GM21737 (cell line): ENCODE data around the gene ZNF30.
A peak's percentile ranks its signal among the peaks of the same experiment; 100 is the strongest.
"Not testable (repeated sequence)": the region's sequence is repeated elsewhere in the genome, so short reads cannot be mapped to it uniquely, and the experiment has no call there.

Experiments
- ATAC-seq: cut with Tn5 transposase; IDR thresholded peaks from one replicate; pipeline ENCODE4 v1.9.1; 2021; ENCODE audit warnings: mild to moderate bottlenecking, moderate library complexity; ENCODE audit not compliant: unreplicated experiment

ZNF30 gene

DNA sequence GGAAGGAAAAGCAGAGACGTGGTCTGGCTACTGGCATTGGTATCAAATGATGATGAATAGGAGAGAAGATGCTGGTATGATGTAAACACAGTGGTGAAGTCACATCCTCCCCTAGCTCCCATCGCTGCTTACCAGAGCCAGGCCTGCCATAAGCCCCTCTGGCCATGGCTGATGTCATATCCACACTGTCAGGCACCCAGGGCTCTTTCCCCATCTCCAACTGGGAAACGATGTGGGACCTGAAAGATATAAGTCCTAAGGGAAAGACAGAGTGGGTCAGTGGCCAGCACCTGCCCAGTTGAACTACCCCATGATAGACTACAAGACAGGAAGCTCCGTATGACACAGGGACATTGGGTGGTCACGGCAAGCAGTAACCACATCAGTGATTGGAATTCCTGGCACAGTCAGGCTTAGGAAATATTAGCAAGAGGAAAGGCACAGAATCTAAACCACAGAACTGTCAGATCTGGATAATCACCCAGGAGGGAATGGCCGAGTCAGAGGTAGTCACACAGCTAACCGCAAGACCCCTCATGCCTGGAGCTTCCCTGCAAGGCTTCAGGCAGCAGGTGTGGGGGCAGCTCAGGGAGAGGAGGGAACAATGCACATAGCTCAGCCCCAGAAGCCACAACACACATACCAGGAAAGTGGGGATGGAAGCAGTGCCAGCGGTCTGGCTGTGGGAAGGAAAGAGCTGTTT lies 33.6 kb downstream of the ZNF30 start:
- no peak for ATAC-seq

DNA sequence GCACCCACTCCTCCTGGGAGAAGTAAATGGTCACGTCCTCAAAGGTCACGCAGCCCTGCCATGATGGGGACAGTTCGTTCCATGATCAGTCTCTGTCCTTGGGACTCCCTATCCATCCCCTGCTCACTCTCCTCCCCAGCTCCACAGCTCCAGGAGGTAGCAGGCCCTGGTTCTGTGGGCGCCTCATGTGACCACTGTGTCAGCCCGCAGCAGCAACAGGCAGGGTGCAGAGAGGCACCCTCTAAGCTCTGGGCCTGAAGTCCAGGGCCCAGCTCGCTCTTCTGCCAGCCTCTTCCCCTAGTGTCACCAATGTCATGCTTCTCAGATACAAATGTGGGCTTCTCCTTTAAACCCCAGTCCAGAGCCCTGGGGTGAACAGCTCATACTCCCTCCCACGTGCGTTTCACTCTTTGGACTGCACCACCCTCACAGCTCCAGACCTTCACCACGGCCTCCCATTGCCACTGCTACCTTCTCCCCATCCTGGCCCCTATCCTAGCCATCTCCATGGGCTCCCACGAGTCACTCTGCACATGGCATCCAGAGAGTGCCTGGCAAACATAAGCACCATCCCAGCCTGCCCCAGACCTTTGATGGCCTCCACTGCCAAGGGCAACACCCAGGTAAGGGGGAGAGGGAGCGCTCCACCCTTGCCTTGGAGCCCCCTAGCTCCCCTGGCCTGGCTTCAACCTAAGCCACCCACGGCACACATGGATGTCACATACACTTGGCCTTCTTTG lies 34.4 kb downstream of the ZNF30 start:
- ATAC-seq: no peak

DNA sequence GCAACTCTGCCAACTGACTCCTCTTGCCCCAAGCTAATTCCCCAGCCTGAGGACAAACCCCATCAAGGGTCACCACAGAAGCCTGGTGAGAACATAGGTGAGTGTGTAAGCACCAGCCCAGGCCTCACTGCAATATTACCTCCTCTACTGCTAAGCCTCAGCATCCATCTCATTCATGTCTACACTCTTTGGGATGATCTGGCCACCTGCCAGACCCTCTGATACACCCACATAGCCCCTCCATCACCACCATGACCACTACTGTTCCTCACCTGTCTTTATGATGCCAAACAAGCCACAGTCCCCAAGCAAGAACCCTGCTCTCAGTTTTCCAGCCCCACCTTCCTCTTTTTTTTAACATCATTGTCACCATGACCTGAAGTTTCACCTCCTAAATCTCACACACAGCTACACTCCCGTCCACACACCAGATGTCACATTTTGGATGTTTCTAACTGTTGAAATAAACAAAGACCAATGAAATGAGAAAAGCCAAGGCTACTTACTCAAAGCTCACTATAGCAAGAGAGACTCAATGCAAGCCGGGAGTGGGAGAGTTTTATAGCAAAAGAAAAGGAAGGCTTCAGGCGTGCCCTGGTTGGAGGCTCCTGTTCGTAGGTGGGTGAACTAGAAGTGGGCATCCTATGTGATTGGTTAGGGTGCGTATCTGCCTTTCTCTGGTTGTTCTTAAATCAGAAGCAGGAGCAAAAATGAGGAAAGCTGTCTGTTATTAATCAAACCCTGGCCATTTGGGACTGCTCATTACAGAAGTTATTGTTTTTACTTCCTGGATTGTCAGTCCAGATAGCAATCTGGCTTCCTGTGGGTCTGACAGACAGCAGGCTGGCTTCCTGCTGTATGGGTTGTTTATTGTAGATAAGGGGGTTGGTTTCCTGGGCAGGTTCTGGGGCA lies 35.3 kb downstream of the ZNF30 start:
- ATAC-seq: no peak

DNA sequence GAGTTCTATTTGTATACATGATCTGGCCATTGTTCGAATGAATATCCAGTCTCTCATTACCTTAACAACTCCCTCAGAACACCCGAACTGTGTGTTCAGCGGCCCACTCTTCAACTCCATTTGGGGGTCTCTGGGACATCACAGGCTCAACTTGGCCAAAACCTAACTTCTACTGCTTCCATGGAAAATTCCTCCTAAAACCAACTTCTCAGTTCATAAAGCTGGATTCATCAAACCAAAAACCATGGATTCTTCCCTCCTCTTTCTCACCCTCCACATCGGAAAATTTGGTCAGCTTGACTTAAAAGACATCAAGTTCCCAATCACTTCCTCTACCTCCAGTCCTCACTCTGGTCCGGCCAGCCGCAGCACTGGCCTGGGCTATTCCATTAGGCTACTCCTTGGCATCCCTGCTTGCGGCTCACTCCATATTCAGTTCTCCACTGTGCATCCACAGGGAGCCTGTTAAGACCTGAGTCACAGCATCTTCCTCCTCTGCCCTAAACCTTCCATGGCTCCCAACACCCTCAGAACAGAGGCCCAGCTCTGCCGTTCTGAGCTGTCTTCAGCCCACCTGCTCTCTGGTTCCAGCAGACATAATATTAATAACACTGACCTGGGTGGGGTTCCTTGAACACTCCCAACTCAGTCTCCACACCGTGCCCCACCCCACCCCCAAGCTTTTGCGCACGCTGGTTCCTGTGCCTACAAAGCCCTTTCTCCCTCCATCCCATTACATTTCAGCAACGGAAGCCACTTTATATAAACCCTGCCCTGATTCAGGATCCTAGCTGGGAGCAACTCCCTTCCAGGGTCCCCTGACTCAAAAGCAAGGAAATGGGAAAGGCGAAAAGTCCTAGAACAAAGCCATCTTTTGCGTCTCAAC lies 36.2 kb downstream of the ZNF30 start:
- no peak for ATAC-seq

DNA sequence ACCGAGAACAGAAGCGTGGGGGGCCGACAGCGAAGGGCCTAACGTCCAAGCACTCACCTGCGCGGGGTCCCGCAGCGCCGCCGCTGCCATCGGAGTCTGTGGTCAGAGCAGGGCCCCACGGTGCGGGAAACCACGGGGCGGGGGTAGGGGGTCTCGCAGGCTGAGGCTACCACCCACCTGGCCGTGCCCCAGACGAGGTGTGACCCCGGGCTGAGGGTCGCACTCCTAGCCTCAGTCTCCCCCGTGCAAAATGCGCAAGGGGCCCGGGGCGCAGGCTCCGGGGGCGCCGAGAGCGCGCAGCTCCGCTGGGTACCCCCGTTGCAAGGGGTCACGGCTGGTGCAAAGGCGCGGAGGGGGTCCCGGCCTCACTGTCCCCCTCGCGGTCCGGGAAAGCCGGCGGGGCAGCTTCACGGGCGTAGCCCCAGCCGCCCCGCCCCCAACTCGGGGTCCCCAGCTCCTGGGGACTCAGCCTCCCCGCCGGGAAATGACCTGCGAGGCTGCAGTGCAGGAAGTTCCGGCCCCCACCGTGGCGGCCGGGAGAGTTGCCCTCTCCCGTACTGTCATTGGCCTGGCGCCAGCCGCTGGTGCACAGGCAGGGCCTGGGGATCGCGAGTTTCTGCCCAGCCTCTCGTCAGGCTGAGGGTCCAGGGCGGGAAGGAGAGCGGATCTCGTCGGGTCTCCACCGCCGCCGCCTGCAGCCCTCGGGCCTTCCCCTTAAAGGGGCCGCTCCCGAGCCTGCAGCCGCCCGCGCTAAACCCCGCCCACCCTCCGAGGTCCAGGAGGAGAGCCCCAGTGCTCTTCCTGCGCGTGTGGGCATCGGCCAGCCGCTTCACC lies 37.1 kb downstream of the ZNF30 start, which contains the start of gene ZNF792:
ZNF792 (minus strand) TSS at position 657 of the 834 bp plus-strand sequence; CDS start at position 90, 567 bp downstream.
- peak; percentile 58 for ATAC-seq

DNA sequence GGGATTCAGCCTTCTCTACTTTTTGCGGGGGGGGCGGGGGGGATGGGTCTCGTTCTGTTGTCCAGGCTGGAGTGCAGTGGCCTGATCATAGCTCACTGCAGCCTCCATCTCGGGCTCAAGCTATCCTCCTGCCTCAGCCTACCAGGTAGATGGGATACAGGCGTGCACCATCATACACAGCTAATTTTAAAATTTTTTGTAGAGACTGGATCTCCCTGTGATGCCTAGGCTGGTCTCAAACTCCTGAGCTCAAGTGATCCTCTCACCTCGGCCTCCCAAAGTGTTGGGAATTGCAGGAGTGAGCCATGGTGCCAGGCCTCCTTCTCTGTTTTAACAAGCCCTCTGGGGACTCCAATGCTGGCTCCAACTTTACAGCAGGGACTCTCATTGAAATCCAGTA lies 37.9 kb downstream of the ZNF30 start:
- no peak for ATAC-seq

DNA sequence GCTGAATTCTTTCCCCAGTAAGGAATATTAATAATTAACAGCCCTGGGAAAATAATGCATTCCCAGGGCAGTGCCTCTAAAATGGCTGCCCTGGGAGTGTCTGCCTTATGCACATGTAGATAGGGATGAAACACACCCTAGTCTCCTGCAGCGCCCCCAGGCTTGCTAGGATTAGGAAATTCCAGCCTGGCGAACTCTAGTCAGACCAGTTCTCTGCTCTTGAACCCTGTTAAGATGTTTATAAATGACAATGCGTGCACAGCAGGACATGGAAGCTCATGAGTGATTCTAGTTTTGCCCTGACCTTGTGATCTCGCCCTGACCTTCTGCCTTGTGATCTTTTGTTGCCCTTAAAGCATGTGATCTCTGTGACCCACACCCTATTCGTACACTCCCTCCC lies 38.8 kb downstream of the ZNF30 start:
- not testable (repeated sequence) for ATAC-seq

DNA sequence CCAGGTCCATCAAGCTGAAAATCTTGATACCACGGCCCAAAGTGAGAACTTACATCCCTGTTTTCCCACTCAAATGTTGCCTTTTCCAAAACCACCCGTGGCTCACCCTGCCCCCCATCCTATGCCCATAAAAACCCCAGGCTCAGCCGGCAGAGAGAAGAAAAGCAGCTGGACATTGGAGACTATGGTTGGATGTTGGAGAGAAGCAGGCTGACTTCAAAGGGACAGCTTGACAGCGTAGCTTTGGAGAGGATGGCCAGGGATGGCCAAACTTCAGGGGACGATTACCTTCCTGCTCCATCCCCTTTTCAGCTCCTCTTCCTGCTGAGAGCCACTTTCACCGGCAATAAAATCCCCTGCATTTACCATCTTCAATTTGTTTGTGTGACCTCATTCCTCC lies 40.8 kb downstream of the ZNF30 start:
- ATAC-seq: no peak

DNA sequence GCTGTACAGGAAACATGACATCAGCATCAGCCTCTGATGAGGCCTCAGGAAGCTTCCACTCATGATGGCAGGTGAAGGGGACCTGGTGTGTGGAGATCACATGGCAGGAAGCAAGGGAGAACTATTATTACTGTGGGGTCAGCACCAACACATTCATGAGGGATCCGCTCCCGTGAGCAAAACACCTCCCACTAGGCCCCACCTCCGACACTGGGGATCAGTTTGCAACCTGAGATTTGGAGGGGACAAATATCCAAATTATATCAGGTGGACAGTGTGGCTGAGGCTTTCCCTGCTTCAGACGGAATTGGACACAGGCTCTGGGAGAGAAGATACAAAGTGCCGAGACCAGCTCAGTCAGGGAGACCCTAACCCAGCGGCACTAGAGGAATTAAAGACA lies 43.0 kb downstream of the ZNF30 start:
- ATAC-seq: no peak

DNA sequence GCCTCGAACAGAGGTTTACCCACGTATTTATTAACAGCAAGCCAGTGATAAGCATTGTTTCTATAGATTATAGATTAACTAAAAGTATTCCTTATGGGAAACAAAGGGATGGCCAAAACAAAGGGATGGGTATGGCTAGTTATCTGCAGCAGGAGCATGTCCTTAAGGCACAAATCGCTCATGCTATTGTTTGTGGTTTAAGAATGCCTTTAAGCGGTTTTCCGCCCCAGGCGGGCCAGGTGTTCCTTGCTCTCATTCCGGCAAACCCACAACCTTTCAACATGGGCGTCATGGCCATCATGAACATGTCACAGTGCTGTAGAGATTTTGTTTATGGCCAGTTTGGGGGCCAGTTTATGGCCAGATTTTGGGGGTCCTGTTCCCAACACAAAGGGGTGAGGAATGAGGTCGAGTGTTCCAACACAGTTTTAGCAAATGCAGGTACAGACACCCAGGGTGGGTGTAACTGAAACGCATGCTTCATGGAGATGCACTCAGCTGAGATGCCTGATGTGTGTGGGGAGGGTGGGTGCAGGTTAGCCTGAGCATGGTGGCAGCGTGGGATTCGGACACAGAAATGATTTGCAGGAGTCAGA lies 43.6 kb downstream of the ZNF30 start:
- ATAC-seq: not testable (repeated sequence)

DNA sequence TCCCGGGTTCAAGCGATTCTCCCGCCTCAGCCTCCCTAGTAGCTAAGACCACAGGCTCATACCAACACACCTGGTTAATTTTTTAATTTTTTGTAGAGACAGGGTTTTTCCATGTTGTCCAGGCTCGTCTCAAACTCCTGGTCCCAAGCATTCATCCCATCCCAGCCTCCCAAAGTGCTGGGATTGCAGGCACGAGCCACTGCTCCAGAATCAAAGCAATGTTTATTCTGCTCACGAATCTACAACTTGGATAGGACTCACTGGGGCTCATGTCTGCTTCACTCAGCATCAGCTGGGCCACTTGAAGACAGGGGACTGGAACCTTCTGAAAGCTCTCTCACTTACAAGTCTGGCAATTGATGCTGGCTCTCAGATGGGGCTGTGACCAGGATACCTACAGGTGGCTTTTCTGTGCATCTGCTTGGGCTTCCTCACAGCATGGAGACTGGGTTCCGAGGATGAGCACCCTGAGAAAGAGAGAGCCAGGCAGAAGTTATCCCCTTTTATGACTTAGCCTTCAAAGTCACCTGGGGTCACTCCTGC lies 45.5 kb downstream of the ZNF30 start:
- ATAC-seq: no peak

DNA sequence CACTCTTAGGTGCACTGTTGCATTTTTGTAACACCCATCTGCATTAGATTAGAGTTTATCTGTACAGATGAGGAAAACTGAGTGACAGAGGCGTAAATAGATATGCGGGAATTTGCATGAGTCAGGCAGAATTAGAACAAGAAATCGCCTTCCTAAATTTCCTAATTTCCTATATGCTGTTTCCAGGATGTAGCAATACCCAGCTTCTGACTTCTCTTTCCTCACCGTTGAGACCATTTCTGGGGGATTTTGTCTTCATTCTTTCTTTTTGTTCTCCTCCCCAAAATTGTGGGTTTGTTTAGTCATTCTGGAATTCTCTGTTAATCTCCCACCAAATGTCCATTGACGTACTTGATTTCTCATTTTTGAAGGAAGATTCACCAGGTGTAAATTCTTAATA lies 47.9 kb downstream of the ZNF30 start:
- ATAC-seq: no peak

DNA sequence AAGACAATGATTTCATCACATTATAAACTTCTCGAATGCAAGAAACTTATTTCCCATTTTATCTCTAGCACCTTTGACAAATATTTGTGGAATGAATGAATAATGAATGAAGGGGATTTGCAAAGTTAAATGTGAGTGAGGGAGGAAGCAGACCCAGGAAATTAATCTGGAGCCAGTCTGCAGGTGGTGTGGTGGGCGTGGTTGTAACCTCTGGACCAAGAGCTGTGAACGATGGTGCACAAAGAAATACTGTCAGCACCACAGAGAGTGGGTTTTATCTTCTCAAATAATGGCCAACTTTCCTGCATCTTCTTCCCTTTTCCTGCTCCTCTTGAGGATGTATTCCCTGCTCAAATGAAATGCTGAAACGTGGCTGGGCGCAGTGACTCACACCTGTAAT lies 48.4 kb downstream of the ZNF30 start:
- no peak for ATAC-seq

DNA sequence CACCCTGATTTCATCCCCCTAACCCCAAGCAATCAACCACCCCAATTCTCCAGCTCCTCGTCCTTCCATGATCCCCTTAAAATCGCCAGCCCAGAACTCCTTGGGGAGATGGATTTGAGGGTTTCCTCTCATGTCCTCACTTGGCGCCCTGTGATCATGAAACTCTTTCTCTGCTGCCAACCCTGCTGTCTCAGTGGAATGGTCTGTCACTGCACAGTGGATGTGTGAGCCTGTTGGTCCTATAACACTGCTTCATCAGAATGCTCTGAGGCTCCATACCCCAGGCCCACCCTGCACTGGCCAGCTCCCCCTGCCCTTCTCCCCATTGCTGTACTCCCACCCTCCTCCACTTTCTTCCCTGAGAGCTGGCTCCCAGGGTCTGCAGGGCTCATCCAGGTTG lies 49.9 kb downstream of the ZNF30 start:
- no peak for ATAC-seq

DNA sequence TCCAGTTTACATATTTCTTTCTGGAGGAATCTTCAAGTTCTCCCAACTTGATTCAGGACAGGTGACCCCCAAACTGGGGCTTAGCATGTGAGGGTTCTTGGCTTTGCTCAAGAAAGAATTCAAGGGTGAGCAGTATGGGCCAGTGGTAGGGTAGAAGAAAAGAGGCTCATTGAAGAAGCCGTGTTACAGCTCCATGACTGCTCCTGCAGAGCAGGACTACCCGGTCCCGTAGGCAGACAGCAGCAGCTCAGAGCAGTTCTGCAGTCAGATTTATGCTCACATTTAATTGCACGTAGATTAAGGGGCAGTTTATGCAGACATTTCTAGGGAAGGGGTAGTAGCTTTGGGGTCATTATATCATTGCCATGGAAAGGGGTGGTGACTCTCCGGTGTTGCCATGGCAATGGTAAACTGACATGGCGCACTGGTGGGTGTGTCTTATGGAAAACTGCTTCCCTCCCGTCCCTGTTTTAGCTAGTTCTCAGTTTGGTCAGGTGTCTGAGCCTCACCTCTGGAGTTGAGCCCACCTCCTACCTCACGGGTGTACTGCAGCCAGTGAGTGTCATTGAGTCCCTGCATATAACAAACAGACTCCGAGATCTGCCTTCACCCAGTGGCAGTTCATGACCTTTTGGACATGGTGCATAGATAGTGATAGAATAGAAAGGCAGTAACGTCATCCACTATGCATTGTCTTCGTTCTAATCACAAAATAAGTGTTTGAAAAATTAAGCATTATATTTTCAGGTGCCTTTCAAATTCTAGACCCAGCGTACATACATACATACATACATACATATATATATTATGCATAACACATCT lies 53.3 kb downstream of the ZNF30 start:
- no peak for ATAC-seq

DNA sequence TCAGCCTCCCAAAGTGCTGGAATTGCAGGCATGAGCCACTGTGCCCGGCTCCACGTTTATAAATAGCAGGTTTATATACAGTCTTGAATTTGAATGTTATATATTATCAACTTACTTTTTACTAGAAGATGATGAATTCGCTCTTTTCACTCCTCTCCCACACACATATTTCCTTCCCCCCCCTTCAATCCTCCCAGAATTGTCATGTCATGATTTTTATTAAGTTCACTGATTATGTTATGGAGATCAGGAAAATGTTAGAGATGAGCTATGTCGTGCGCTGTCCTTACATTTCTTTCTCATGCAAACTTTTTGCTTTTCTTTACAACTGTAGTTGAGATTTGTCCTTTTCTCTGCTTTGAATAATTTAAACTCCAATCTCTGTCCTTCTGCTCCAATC lies 55.6 kb downstream of the ZNF30 start:
- ATAC-seq: no peak

DNA sequence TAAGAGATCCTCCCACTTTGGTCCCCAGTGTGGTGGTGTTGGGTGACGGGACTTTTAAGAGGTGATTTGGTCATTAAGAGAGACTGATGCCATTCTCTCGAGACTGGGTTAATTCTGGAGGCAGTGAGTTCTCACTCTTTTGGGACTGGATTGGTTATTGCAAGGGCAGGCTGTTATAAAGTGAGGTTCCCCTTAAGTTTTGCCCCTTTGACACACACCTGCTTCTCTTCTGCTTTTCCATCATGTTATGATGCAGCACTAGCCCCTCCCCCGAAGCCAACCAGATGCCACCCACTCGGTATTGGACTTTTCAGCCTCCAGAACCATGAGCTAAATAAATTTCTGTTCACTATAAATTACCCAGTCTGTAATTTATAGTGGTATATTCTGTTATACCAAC lies 57.1 kb downstream of the ZNF30 start:
- ATAC-seq: no peak

DNA sequence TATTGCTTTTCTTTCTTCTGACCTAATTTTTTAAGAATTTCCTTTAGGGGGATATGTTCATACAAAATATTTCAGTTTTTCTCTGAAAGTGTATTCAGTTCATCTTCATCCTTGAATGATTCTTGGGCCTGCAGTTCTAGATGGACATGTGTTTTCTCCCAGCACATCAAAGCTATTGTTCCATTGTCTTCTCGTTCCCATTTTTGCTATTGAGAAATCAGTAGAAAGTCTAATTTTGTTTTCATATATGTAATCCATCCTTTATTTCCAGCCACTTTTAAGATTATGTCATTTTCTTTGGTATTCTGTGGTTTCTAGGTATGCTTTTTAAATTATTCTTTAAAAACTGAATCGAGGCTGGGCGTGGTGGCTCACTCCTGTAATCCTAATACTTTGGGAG lies 57.6 kb downstream of the ZNF30 start:
- no peak for ATAC-seq
